HepG2 (cell line): Measurements from ENCODE around the gene HARS2. TPM values are rescaled to one million over a fixed set of nuclear protein-coding genes. Genes with fewer than 3 reads are reported as not detected.

ENCODE experiments used
- ATF7 ChIP-seq, 2 experiments: fragments of 450-650 bp in 1 of 2; sonication (generic) in 1 of 2; formaldehyde crosslinking in 1 of 2; IDR thresholded peaks; 2 replicates each; pipeline versions ENCODE4 v1.4.0 to v1.6.1; 2016 to 2020; ENCODE audit warnings: antibody characterized with exemption in 1 of 2, mild to moderate bottlenecking in 1 of 2, missing genetic modification reagents in 1 of 2
- BCLAF1 ChIP-seq: fragments of 450-650 bp; IDR thresholded peaks from 2 replicates; pipeline ENCODE4 v1.6.1; 2017; ENCODE audit warnings: mild to moderate bottlenecking
- KLF9 ChIP-seq: IDR thresholded peaks from 2 replicates; pipeline ENCODE4 v1.6.1; 2016; ENCODE audit warnings: low read depth
- MAFK ChIP-seq, 2 experiments: IDR thresholded peaks in 1 of 2; conservative IDR thresholded peaks in 1 of 2; 2 replicates each; pipeline ENCODE4 v1.6.1; 2011; ENCODE audit warnings: improper control_type of control experiment in 2 of 2, low read length in 2 of 2
- PHB2 ChIP-seq: fragments of 450-650 bp; IDR thresholded peaks from 2 replicates; pipeline ENCODE4 v1.6.1; 2018; ENCODE audit not compliant: partially characterized antibody
- SKI ChIP-seq: fragments of 450-650 bp; IDR thresholded peaks from one replicate; pipeline ENCODE4 v1.6.1; 2018; ENCODE audit warnings: mild to moderate bottlenecking; ENCODE audit not compliant: partially characterized antibody
- ZNF343 ChIP-seq: sonication (generic); formaldehyde crosslinking; IDR thresholded peaks from 2 replicates; pipeline ENCODE4 v1.4.0; 2020; ENCODE audit warnings: mild to moderate bottlenecking, missing genetic modification reagents
- polyA plus RNA-seq, 8 experiments: library from polyadenylated mRNA; depleted of rRNA in 3 of 8; stranded (reverse) in 7 of 8; unstranded in 1 of 8; fragments of >200 nt; fragmentation: Illumina TruSeq in 4 of 8; extraction: Trizol in 4 of 8; gene quantifications; 2 replicates each; pipeline versions ENCODE4 v1.2.1 to v1.2.3, GENCODE V29; 2011 to 2016; ENCODE audit warnings: low read depth in 4 of 8, missing spikeins in 1 of 8, mixed read lengths in 1 of 8; ENCODE audit not compliant: insufficient read depth in 1 of 8
- total RNA-seq, 5 experiments: library from RNA; depleted of rRNA; stranded (reverse); fragments of >200 nt; fragmentation: Illumina TruSeq; extraction: Trizol; gene quantifications; 2 replicates each; pipeline ENCODE4 v1.2.3, GENCODE V29; 2016; ENCODE audit warnings: low read depth in 1 of 5
- TF ChIP-seq, protein P1 (sequence below): sonication (generic); formaldehyde crosslinking; IDR thresholded peaks from 2 replicates; pipeline ENCODE4 v1.5.1; 2020; ENCODE audit warnings: mild to moderate bottlenecking, missing genetic modification reagents, borderline replicate concordance
- TF ChIP-seq, protein P2 (sequence below): sonication (generic); formaldehyde crosslinking; IDR thresholded peaks from 2 replicates; pipeline ENCODE4 v1.8.0; 2022; ENCODE audit warnings: missing genetic modification reagents, mild to moderate bottlenecking, inconsistent platforms, borderline replicate concordance
- TF ChIP-seq, protein P3 (sequence below): sonication (generic); formaldehyde crosslinking; conservative IDR thresholded peaks from 2 replicates; pipeline ENCODE4 v1.4.0; 2020; ENCODE audit warnings: missing genetic modification reagents
- TF ChIP-seq, protein P4 (sequence below): sonication (generic); formaldehyde crosslinking; IDR thresholded peaks from 2 replicates; pipeline ENCODE4 v1.8.1; 2022; ENCODE audit warnings: low read depth, mild to moderate bottlenecking, missing genetic modification reagents

The HARS2 gene
- total and polyA plus RNA-seq, 2 of the 13 experiments (the other 11 are each of a cell fraction or from before 2014, with no cell fraction given): 17.9 to 25.8 TPM

DNA sequence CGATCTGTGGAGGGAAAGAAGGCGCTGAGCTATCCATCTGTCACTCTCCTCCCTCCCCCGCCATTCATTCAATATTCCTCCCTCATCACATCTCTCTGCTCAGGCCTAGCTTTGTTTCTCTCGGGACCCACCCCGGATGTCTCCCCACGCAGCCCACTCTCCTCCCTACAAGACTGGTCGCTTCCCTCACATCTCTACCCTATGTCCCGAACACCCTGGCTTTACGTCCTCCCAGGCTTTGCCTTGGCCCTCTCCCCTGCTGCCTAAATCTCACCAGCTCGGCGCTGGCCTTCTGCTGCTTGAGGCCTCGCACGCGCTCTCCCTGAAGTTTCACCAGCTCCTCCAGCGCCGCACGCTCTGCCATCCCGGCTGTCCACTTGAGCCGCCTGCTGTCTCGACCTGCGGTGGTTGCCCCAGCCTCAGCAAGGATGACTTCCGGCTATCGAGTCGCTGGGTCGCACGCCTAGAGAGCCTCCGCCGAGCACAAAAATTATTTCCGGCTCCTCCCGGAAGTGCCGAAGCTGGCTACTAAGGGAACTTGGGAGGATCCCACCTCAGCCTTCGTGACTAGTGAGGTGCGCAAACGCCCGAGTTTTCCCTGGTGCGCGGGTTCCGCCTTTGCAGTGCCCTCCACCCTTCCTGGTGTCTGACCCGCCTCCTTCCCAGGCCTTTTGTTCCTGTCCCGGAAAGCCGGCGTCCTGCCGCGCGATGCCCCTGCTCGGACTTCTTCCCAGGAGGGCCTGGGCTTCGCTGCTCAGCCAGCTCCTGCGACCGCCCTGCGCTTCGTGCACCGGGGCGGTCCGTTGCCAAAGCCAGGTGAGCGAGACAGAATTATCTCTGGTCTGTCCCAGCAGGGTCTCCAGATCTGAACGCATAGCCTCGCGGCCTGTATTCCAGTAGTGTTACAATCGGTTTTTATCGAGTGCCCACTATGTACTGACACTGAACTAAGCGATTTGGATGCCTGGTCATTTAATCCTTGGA lies at the start of gene HARS2, which contains the start of gene HARS1 (continued):
- TF ChIP-seq, protein P1, sequence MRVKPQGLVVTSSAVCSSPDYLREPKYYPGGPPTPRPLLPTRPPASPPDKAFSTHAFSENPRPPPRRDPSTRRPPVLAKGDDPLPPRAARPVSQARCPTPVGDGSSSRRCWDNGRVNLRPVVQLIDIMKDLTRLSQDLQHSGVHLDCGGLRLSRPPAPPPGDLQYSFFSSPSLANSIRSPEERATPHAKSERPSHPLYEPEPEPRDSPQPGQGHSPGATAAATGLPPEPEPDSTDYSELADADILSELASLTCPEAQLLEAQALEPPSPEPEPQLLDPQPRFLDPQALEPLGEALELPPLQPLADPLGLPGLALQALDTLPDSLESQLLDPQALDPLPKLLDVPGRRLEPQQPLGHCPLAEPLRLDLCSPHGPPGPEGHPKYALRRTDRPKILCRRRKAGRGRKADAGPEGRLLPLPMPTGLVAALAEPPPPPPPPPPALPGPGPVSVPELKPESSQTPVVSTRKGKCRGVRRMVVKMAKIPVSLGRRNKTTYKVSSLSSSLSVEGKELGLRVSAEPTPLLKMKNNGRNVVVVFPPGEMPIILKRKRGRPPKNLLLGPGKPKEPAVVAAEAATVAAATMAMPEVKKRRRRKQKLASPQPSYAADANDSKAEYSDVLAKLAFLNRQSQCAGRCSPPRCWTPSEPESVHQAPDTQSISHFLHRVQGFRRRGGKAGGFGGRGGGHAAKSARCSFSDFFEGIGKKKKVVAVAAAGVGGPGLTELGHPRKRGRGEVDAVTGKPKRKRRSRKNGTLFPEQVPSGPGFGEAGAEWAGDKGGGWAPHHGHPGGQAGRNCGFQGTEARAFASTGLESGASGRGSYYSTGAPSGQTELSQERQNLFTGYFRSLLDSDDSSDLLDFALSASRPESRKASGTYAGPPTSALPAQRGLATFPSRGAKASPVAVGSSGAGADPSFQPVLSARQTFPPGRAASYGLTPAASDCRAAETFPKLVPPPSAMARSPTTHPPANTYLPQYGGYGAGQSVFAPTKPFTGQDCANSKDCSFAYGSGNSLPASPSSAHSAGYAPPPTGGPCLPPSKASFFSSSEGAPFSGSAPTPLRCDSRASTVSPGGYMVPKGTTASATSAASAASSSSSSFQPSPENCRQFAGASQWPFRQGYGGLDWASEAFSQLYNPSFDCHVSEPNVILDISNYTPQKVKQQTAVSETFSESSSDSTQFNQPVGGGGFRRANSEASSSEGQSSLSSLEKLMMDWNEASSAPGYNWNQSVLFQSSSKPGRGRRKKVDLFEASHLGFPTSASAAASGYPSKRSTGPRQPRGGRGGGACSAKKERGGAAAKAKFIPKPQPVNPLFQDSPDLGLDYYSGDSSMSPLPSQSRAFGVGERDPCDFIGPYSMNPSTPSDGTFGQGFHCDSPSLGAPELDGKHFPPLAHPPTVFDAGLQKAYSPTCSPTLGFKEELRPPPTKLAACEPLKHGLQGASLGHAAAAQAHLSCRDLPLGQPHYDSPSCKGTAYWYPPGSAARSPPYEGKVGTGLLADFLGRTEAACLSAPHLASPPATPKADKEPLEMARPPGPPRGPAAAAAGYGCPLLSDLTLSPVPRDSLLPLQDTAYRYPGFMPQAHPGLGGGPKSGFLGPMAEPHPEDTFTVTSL (CRISPR knock-in tag): peak; percentile 55; the same call in 1 of the 2 replicates
- TF ChIP-seq SKI (peak; percentile 39), KLF9 (CRISPR knock-in tag) (0 out of 2 replicates have a peak, but pooled peaks have one; percentile 84), ZNF343 (CRISPR knock-in tag) (no peak), BCLAF1 (no peak), PHB2 (no peak), ATF7 (IDR thresholded peaks at IDR 0.05) (no peak), ATF7 (CRISPR knock-in tag; IDR thresholded peaks at IDR 0.05) (no peak), MAFK (conservative IDR thresholded peaks at IDR 0.05 in 1 of 2, IDR thresholded peaks at IDR 0.05 in 1 of 2; ENCODE audit: low read length in 2 of 2) (no peak)
- TF ChIP-seq, protein P2, sequence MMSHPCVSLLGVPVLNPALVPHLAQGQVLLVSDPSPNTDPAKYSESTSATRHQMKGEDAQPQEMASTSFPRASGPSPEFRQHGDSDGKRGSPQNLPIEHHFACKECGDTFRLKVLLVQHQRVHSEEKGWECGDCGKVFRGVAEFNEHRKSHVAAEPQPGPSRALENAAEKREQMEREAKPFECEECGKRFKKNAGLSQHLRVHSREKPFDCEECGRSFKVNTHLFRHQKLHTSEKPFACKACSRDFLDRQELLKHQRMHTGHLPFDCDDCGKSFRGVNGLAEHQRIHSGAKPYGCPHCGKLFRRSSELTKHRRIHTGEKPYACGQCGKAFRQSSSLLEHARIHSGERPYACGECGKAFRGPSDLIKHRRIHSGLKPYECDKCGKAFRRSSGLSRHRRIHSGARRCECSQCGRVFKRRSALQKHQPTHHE (CRISPR knock-in tag): peak; percentile 94
- TF ChIP-seq, protein P3, sequence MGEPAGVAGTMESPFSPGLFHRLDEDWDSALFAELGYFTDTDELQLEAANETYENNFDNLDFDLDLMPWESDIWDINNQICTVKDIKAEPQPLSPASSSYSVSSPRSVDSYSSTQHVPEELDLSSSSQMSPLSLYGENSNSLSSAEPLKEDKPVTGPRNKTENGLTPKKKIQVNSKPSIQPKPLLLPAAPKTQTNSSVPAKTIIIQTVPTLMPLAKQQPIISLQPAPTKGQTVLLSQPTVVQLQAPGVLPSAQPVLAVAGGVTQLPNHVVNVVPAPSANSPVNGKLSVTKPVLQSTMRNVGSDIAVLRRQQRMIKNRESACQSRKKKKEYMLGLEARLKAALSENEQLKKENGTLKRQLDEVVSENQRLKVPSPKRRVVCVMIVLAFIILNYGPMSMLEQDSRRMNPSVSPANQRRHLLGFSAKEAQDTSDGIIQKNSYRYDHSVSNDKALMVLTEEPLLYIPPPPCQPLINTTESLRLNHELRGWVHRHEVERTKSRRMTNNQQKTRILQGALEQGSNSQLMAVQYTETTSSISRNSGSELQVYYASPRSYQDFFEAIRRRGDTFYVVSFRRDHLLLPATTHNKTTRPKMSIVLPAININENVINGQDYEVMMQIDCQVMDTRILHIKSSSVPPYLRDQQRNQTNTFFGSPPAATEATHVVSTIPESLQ (CRISPR knock-in tag): no peak
- TF ChIP-seq, protein P4, sequence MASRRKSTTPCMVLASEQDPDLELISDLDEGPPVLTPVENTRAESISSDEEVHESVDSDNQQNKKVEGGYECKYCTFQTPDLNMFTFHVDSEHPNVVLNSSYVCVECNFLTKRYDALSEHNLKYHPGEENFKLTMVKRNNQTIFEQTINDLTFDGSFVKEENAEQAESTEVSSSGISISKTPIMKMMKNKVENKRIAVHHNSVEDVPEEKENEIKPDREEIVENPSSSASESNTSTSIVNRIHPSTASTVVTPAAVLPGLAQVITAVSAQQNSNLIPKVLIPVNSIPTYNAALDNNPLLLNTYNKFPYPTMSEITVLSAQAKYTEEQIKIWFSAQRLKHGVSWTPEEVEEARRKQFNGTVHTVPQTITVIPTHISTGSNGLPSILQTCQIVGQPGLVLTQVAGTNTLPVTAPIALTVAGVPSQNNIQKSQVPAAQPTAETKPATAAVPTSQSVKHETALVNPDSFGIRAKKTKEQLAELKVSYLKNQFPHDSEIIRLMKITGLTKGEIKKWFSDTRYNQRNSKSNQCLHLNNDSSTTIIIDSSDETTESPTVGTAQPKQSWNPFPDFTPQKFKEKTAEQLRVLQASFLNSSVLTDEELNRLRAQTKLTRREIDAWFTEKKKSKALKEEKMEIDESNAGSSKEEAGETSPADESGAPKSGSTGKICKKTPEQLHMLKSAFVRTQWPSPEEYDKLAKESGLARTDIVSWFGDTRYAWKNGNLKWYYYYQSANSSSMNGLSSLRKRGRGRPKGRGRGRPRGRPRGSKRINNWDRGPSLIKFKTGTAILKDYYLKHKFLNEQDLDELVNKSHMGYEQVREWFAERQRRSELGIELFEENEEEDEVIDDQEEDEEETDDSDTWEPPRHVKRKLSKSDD (CRISPR knock-in tag): no peak; the same call in 1 of the 2 replicates
